Suprapubic skin (tissue), 4 donors: ENCODE data around the gene TEAD1.

Experiments
- EP300 ChIP-seq: sonication (generic); formaldehyde crosslinking; IDR thresholded peaks from one replicate; pipeline ENCODE4 v1.6.1; 2017; ENCODE audit warnings: antibody characterized with exemption
- POLR2A ChIP-seq, 2 donors: fragments of 450-650 bp; IDR thresholded peaks; one replicate each; pipeline ENCODE4 v1.6.1; 2017; ENCODE audit warnings: antibody characterized with exemption in 2 of 2, mild to moderate bottlenecking in 2 of 2, moderate library complexity in 2 of 2
- POLR2AphosphoS5 ChIP-seq, 3 donors: sonication (generic); formaldehyde crosslinking; IDR thresholded peaks; one replicate each; pipeline ENCODE4 v1.6.1; 2017; ENCODE audit warnings: antibody characterized with exemption in 3 of 3
- TF ChIP-seq, protein P1 (sequence below), 2 donors: fragments of 200-600 bp in 1 of 2; fragments of 450-650 bp in 1 of 2; sonication (generic) in 1 of 2; IDR thresholded peaks; one replicate each; pipeline ENCODE4 v1.5.1; 2016 to 2019; ENCODE audit warnings: antibody characterized with exemption in 2 of 2, mild to moderate bottlenecking in 1 of 2, moderate library complexity in 1 of 2

DNA sequence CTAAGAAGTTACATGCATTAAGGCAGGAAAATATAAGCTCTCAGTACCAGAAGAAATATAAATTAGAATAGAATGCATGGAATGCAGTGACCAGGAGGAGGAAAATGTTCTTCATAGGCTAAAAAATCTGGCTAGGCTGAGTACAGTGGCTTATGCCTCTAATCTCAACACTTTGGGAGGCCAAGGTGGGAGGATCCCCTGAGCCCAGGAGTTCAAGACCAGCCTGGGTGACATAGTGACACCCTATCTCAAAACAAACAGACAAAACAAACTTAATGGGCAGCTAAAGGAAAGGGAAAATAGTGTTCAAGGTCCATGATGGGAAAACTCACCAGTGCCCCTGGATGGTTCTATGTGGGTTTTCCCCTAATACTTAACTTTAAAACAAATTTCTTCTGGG is 256.6 kb downstream of the TEAD1 start:
- TF ChIP-seq, protein P1, sequence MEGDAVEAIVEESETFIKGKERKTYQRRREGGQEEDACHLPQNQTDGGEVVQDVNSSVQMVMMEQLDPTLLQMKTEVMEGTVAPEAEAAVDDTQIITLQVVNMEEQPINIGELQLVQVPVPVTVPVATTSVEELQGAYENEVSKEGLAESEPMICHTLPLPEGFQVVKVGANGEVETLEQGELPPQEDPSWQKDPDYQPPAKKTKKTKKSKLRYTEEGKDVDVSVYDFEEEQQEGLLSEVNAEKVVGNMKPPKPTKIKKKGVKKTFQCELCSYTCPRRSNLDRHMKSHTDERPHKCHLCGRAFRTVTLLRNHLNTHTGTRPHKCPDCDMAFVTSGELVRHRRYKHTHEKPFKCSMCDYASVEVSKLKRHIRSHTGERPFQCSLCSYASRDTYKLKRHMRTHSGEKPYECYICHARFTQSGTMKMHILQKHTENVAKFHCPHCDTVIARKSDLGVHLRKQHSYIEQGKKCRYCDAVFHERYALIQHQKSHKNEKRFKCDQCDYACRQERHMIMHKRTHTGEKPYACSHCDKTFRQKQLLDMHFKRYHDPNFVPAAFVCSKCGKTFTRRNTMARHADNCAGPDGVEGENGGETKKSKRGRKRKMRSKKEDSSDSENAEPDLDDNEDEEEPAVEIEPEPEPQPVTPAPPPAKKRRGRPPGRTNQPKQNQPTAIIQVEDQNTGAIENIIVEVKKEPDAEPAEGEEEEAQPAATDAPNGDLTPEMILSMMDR (IDR thresholded peaks at IDR 0.05): no peak
- TF ChIP-seq POLR2A (IDR thresholded peaks at IDR 0.05) (no peak), POLR2AphosphoS5 (IDR thresholded peaks at IDR 0.05) (no peak), EP300 (no peak)
